Glutamatergic neuron (in vitro differentiated cells): ENCODE data around the gene PLXDC2. TPM values are rescaled to one million over a fixed set of nuclear protein-coding genes. Genes with fewer than 3 reads are reported as not detected.
A peak's percentile ranks its signal among the peaks of the same experiment; 100 is the strongest.

Experiments
- DNase-seq: peaks from one replicate; pipeline ENCODE4 v3.0.0; 2022
- H3K27ac Mint-ChIP-seq: one replicate; pipeline ENCODE4 v1.8.0; 2020; ENCODE audit warnings: mild to moderate bottlenecking, mixed read lengths, inconsistent platforms; ENCODE audit not compliant: unreplicated experiment
- H3K27me3 Mint-ChIP-seq: one replicate; pipeline ENCODE4 v1.8.0; 2020; ENCODE audit warnings: mild to moderate bottlenecking, moderate library complexity, mixed read lengths, inconsistent platforms; ENCODE audit not compliant: unreplicated experiment
- H3K36me3 Mint-ChIP-seq: one replicate; pipeline ENCODE4 v1.8.0; 2020; ENCODE audit warnings: mild to moderate bottlenecking, mixed read lengths, inconsistent platforms; ENCODE audit not compliant: unreplicated experiment
- H3K4me1 Mint-ChIP-seq: one replicate; pipeline ENCODE4 v1.8.0; 2020; ENCODE audit warnings: mild to moderate bottlenecking, low read depth, mixed read lengths, inconsistent platforms; ENCODE audit not compliant: unreplicated experiment
- H3K4me3 Mint-ChIP-seq: one replicate; pipeline ENCODE4 v1.8.0; 2020; ENCODE audit warnings: mild to moderate bottlenecking, mixed read lengths, inconsistent platforms; ENCODE audit not compliant: unreplicated experiment
- H3K9me3 Mint-ChIP-seq: one replicate; pipeline ENCODE4 v1.8.0; 2020; ENCODE audit warnings: mild to moderate bottlenecking, moderate library complexity, mixed read lengths, inconsistent platforms; ENCODE audit not compliant: unreplicated experiment
- total RNA-seq: library from RNA; stranded (reverse); fragmentation: NEBNext Ultra II Directional; extraction: Animal tissue kit (Norgen Biotek cat#: 25700); gene quantifications from one replicate; pipeline ENCODE4 v1.2.1, GENCODE V29; 2021; ENCODE audit not compliant: unreplicated experiment
- TF ChIP-seq, protein P1 (sequence below): fragments of 200-600 bp; sonication (generic); IDR thresholded peaks from one replicate; pipeline ENCODE4 v1.5.0; 2021; ENCODE audit not compliant: partially characterized antibody, unreplicated experiment

The PLXDC2 gene
- total RNA-seq, 1 donor from 2014 or later, result 3.9 TPM

DNA sequence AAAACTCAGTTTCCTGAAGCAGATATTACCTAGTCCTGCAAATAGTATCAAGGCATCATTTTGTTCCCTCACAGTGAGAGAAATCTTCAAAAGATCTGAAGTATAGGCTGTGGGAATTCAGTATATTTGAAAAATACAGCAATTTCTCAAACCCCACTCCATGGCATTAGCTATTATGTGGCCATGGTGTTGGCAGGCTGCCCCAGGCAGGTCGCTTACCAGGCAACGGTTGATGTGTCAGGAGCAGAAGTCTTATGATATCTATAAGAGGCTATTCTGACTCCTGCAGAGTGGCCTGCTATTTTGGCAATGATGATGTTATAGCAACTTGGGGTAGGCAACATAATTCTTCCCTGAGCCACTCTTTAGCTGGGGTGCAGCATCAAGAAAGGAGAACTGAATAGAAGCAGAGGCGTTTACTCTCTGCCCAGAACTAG, 187.9 kb downstream of the PLXDC2 start:
- Mint-ChIP-seq H3K9me3 (peaks cover 3% of the 10 kb centered on the region), H3K36me3 (peaks cover 4% of the 10 kb centered on the region), H3K27me3 (no peaks in the 10 kb centered on the region), H3K4me1 (peaks cover 8% of the 10 kb centered on the region), H3K27ac (no peak overlapping the region), H3K4me3 (no peak overlapping the region)
- TF ChIP-seq, protein P1, sequence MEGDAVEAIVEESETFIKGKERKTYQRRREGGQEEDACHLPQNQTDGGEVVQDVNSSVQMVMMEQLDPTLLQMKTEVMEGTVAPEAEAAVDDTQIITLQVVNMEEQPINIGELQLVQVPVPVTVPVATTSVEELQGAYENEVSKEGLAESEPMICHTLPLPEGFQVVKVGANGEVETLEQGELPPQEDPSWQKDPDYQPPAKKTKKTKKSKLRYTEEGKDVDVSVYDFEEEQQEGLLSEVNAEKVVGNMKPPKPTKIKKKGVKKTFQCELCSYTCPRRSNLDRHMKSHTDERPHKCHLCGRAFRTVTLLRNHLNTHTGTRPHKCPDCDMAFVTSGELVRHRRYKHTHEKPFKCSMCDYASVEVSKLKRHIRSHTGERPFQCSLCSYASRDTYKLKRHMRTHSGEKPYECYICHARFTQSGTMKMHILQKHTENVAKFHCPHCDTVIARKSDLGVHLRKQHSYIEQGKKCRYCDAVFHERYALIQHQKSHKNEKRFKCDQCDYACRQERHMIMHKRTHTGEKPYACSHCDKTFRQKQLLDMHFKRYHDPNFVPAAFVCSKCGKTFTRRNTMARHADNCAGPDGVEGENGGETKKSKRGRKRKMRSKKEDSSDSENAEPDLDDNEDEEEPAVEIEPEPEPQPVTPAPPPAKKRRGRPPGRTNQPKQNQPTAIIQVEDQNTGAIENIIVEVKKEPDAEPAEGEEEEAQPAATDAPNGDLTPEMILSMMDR, result no peak
- DNase-seq, result no peak

DNA sequence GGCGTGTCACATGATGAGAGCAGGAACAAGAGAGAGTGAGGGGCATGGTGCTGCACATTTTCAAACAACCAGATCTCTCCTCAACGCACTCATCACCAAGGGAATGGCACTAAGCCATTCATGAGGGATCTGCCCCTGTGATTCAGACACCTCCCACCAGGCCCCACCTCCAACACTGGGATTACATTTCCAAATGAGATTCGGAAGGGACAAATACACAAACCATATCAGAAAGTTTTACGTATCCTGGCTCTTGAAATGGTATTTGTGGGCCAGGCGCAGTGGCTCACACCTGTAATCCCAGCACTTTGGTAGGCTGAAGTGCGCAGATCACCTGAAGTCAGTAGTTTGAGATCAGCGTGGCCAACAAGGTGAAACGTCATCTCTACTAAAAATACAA, 189.4 kb downstream of the PLXDC2 start:
- Mint-ChIP-seq H3K27ac (no peak overlapping the region), H3K36me3 (peaks cover 4% of the 10 kb centered on the region), H3K27me3 (no peaks in the 10 kb centered on the region), H3K4me1 (peaks cover 6% of the 10 kb centered on the region), H3K9me3 (peaks cover 3% of the 10 kb centered on the region), H3K4me3 (no peak overlapping the region)
- DNase-seq, result no peak
- TF ChIP-seq, protein P1, result no peak

DNA sequence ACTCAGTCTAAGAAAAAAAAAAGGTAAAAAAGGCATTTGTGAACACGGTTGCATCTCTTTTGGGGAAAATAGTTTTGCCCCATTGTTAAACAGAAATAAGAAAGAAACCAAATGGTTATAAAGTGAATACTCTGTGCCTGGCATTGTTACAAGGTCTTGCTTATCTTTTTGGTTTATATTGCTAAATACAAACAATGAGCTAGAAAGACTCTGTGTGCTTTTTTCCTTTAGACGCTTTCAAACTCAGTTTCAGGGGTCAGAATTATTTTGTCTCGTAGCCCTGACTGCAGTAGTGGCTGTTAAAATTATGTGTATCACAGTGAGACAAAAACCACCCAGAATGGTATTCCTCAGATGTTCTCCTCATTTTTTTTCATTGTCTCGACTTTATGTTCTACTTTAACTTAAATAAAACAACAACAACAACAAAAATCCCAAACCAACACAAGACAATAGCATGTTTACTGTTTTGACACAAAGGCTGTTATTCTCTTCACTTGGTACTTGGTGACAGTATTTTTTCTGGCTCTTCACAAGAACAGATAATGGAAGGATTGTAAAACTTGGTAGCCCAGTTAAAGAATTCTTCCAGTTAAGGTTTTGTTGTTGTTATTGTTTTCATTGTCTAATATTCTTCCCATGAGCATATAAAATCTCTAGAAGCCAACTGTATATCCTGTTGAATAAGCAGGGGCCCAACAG, 190.1 kb downstream of the PLXDC2 start:
- Mint-ChIP-seq H3K27ac (peak overlapping the region; percentile 15), H3K9me3 (peaks cover 3% of the 10 kb centered on the region), H3K27me3 (no peaks in the 10 kb centered on the region), H3K4me3 (no peak overlapping the region), H3K36me3 (peaks cover 4% of the 10 kb centered on the region), H3K4me1 (peaks cover 9% of the 10 kb centered on the region)
- TF ChIP-seq, protein P1, result no peak
- DNase-seq, result no peak

DNA sequence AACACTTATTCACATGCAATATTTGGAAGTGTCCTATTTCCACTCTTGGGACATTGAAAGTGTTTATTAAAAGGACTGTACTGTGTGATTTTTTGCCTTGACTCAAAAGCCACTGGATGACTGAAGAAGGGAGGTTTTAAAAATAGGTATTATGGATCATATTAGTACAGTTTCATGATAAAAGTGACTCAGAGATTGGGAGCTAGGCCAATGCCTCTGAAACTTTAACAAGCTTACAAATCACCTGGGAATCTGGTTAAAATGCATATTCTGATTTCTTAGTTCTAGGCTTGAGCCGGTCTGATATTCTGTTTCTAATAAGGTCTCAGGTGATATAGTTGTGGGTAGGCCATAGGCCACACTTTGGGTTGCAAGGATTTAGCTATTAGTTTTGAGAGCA, 191.2 kb downstream of the PLXDC2 start:
- Mint-ChIP-seq H3K27me3 (no peaks in the 10 kb centered on the region), H3K27ac (no peak overlapping the region), H3K9me3 (peaks cover 3% of the 10 kb centered on the region), H3K4me3 (no peak overlapping the region), H3K4me1 (peaks cover 11% of the 10 kb centered on the region), H3K36me3 (peaks cover 2% of the 10 kb centered on the region)
- TF ChIP-seq, protein P1, result no peak
- no peak for DNase-seq

DNA sequence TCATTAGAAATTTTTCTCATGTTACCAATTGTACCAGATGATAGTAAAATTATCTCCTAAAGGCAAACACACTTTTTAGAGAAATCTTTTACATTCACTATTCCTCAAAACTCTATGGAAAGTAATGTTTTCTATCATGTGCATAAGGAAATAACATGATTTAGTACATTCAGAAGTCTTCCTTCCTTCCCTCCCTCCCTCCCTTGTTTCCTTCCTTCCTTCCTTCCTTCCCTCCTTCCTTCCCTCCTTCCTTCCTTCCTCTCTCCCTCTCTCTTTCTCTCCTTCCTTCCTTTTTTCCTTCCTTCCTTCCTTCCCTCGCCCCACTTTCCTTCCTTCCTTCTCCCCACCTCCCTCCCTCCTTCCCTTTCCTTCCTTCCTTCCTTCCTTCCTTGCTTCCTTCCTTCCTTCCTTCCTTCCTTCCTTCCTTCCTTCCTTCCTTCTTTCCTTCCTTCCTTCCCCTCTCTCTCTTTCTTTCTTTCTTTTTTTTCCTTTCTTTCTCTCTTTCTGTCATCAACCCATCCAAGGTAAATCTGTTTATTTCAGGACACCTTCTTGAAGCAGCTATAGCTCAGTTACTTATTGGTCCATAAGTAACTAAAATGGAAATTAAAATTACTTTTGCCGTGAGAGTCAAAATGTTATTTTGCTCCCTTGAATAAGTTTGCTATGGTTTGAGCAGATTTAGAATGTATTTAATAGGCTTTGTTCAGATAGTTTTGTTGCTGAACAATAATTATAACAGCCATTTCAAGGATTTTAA, 197.9 kb downstream of the PLXDC2 start:
- TF ChIP-seq, protein P1, result no peak
- Mint-ChIP-seq H3K27me3 (no peaks in the 10 kb centered on the region), H3K36me3 (no peaks in the 10 kb centered on the region), H3K4me1 (peaks cover 5% of the 10 kb centered on the region), H3K9me3 (peaks cover 2% of the 10 kb centered on the region), H3K27ac (no peak overlapping the region), H3K4me3 (no peak overlapping the region)
- DNase-seq, result no peak
